ENCODE results near the gene CACNA1C. TPM values are rescaled to one million over a fixed set of nuclear protein-coding genes. Genes with fewer than 3 reads are reported as not detected.

Gene CACNA1C
- total and polyA plus RNA-seq, 2 of the 4 experiments (the other 2 are of a cell fraction), result 1.6 to 2.6 TPM

GRCh38 chr12:2334271-2334670 lies 281.5 kb downstream of the CACNA1C start:
- Histone ChIP-seq H3K4ac (ENCODE audit: low read depth, low read length) (peak overlapping the region; percentile 77), H4K8ac (ENCODE audit: low read depth in 2 of 2, low read length in 2 of 2) (peak overlapping the region in 1 of 2 experiments; percentile 15; a peak in 1 of 4 replicates), H4K20me1 (ENCODE audit: insufficient read depth, low read length) (no peaks in the 10 kb centered on the region), H4K91ac (ENCODE audit: insufficient read depth, low read depth, low read length) (peak overlapping the region; percentile 0; the same call in 1 of the 2 replicates), H2BK20ac (ENCODE audit: low read depth, low read length) (peak overlapping the region; percentile 75), H3K56ac (ENCODE audit: extremely low read depth, insufficient read depth, low read length) (no peak overlapping the region), H4K5ac (ENCODE audit: low read depth, low read length) (no peak overlapping the region; the same call in 1 of the 2 replicates), H2BK120ac (ENCODE audit: low read depth, low read length) (peak overlapping the region; percentile 81), H3K9ac (ENCODE audit: low read depth, low read length) (no peak overlapping the region), H3K9me3 (ENCODE audit: control insufficient read depth, insufficient read depth, low read length) (no peaks in the 10 kb centered on the region), H3K36me3 (ENCODE audit: control insufficient read depth, insufficient read depth, low read length) (no peaks in the 10 kb centered on the region), H3K14ac (replicated peaks; ENCODE audit: low read depth, low read length) (no peak overlapping the region; the same call in 1 of the 2 replicates), H3K4me2 (ENCODE audit: low read depth, low read length) (no peak overlapping the region), H3K27ac (ENCODE audit: insufficient read depth, low read length) (no peak overlapping the region), H2AFZ (replicated peaks; ENCODE audit: low read length, poor library complexity) (no peak overlapping the region), H3K27me3 (ENCODE audit: control insufficient read depth, insufficient read depth, low read length) (no peaks in the 10 kb centered on the region), H2AK5ac (ENCODE audit: low read depth, low read length) (peak overlapping the region; percentile 63; the same call in 1 of the 2 replicates), H2BK5ac (ENCODE audit: low read depth, low read length, poor library complexity, severe bottlenecking) (no peak overlapping the region), H3K4me3 (ENCODE audit: insufficient read depth, low read depth, low read length) (no peak overlapping the region), H3K4me1 (ENCODE audit: control insufficient read depth, insufficient read depth, low read length) (peaks cover 37% of the 10 kb centered on the region), H3K23ac (ENCODE audit: low read depth, low read length) (no peak overlapping the region; the same call in 1 of the 2 replicates), H3K79me1 (ENCODE audit: low read depth in 1 of 2, low read length in 2 of 2) (peaks cover 6 to 44% of the 10 kb centered on the region in 2 experiments; a peak in 2 of 4 replicates), H2AK9ac (replicated peaks; ENCODE audit: low read depth, low read length, poor library complexity) (no peak overlapping the region), H3K9me1 (ENCODE audit: insufficient read depth, low read length) (peaks cover 43% of the 10 kb centered on the region), H3K18ac (ENCODE audit: low read depth, low read length) (no peak overlapping the region), H2BK15ac (ENCODE audit: low read depth, low read length) (peak overlapping the region; percentile 76; the same call in 2 of the 3 replicates)
- no peak for DNase-seq
- ChIA-PET CTCF (no interaction called here), POLR2A (ENCODE audit: unreplicated experiment) (no interaction called here)
- in situ Hi-C loops (cut with MboI; ENCODE audit: low sequenced_read_pairs) (no loop called here), dilution Hi-C loops (cut with HindIII; ENCODE audit: low sequenced_read_pairs, unreplicated experiment) (no loop called here), intact Hi-C loops (cut with micrococcal nuclease) (no loop called here)
- 94% methylated on average over 3 of the region's 6 CpGs; no CpG with 5 or more reads in 1 of the 2 experiments for WGBS, 2 experiments (ENCODE audit: extremely low coverage in 2 of 2, insufficient read length in 1 of 2)
- no peak for ATAC-seq (ENCODE audit: low read depth)
- no TSS peak for BruUV-seq (replicated peaks)
- TF ChIP-seq CHD1 (IDR thresholded peaks at IDR 0.05; ENCODE audit: low read depth, low read length), result no peak
- TF ChIP-seq RFX5 (IDR thresholded peaks at IDR 0.05; ENCODE audit: low read depth, low read length), result no peak
- TF ChIP-seq, protein P1, sequence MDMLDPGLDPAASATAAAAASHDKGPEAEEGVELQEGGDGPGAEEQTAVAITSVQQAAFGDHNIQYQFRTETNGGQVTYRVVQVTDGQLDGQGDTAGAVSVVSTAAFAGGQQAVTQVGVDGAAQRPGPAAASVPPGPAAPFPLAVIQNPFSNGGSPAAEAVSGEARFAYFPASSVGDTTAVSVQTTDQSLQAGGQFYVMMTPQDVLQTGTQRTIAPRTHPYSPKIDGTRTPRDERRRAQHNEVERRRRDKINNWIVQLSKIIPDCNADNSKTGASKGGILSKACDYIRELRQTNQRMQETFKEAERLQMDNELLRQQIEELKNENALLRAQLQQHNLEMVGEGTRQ (IDR thresholded peaks at IDR 0.05; ENCODE audit: low read depth, low read length), result no peak
- no peak for TF ChIP-seq CEBPB (IDR thresholded peaks at IDR 0.05; ENCODE audit: low read depth, low read length)
- TF ChIP-seq SMC3 (IDR thresholded peaks at IDR 0.05; ENCODE audit: low read depth, low read length), result no peak
- no peak for TF ChIP-seq MAFK (IDR thresholded peaks at IDR 0.05; ENCODE audit: low read depth, low read length)
- TF ChIP-seq CTCF (conservative IDR thresholded peaks at IDR 0.05; ENCODE audit: low read depth, low read length), result no peak
- TF ChIP-seq BHLHE40 (IDR thresholded peaks at IDR 0.05; ENCODE audit: low read depth, low read length), result no peak
- no peak for TF ChIP-seq RCOR1 (IDR thresholded peaks at IDR 0.05; ENCODE audit: insufficient replicate concordance, low read length)
- no peak for TF ChIP-seq ELK1 (IDR thresholded peaks at IDR 0.05; ENCODE audit: borderline replicate concordance, low read depth, low read length)
- no peak for TF ChIP-seq RAD21 (IDR thresholded peaks at IDR 0.05; ENCODE audit: low read length)
- TF ChIP-seq MAZ (IDR thresholded peaks at IDR 0.05; ENCODE audit: borderline replicate concordance, low read depth, low read length), result no peak
- TF ChIP-seq FOS (IDR thresholded peaks at IDR 0.05; ENCODE audit: low read depth, low read length), result no peak
- TF ChIP-seq NFE2L2 (IDR thresholded peaks at IDR 0.05; ENCODE audit: low read depth, low read length), result no peak
- TF ChIP-seq MXI1 (IDR thresholded peaks at IDR 0.05; ENCODE audit: borderline replicate concordance, low read depth, low read length), result no peak

Measured in IMR-90 (cell line).